Neural progenitor cell (in vitro differentiated cells): ENCODE measurements around the gene DDC.

Source experiments
- EZH2phosphoT487 ChIP-seq: fragments of 200-600 bp; sonication (generic); IDR thresholded peaks from 2 replicates; pipeline ENCODE4 v1.6.1; 2017; ENCODE audit warnings: antibody characterized with exemption
- TF ChIP-seq, protein P1 (sequence below): fragments of 200-600 bp; sonication (generic); IDR thresholded peaks from 2 replicates; pipeline ENCODE4 v1.5.1; 2017; ENCODE audit warnings: antibody characterized with exemption, mild to moderate bottlenecking

DNA sequence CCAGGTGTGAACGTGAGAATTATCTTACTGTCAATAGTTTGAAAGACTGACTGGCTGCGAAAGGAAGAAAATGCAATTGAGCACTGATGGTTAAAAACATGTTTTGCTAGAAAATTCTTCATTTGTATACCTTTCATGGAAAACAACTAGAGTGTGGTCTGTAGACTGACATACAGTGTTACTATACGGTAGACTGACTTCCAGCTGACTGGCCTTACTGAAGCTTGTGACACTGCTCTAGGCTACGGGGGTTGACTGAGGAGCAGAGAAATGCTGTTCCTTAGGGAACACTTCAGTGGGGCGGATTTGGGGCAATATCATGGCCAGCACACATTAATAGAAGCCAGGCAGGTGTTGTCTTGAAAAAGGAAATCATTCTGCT is 25.9 kb upstream of the DDC start:
- TF ChIP-seq, protein P1, sequence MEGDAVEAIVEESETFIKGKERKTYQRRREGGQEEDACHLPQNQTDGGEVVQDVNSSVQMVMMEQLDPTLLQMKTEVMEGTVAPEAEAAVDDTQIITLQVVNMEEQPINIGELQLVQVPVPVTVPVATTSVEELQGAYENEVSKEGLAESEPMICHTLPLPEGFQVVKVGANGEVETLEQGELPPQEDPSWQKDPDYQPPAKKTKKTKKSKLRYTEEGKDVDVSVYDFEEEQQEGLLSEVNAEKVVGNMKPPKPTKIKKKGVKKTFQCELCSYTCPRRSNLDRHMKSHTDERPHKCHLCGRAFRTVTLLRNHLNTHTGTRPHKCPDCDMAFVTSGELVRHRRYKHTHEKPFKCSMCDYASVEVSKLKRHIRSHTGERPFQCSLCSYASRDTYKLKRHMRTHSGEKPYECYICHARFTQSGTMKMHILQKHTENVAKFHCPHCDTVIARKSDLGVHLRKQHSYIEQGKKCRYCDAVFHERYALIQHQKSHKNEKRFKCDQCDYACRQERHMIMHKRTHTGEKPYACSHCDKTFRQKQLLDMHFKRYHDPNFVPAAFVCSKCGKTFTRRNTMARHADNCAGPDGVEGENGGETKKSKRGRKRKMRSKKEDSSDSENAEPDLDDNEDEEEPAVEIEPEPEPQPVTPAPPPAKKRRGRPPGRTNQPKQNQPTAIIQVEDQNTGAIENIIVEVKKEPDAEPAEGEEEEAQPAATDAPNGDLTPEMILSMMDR: no peak
- no peak for TF ChIP-seq EZH2phosphoT487
